HG03175 (cell line): ENCODE results near the gene GIGYF2.
"Not testable (repeated sequence)": the region's sequence is repeated elsewhere in the genome, so short reads cannot be mapped to it uniquely, and the experiment has no call there.

Experiments
- ATAC-seq: cut with Tn5 transposase; IDR thresholded peaks from one replicate; pipeline ENCODE4 v1.9.1; 2021; ENCODE audit warnings: mild to moderate bottlenecking, moderate library complexity; ENCODE audit not compliant: unreplicated experiment

The GIGYF2 gene

DNA sequence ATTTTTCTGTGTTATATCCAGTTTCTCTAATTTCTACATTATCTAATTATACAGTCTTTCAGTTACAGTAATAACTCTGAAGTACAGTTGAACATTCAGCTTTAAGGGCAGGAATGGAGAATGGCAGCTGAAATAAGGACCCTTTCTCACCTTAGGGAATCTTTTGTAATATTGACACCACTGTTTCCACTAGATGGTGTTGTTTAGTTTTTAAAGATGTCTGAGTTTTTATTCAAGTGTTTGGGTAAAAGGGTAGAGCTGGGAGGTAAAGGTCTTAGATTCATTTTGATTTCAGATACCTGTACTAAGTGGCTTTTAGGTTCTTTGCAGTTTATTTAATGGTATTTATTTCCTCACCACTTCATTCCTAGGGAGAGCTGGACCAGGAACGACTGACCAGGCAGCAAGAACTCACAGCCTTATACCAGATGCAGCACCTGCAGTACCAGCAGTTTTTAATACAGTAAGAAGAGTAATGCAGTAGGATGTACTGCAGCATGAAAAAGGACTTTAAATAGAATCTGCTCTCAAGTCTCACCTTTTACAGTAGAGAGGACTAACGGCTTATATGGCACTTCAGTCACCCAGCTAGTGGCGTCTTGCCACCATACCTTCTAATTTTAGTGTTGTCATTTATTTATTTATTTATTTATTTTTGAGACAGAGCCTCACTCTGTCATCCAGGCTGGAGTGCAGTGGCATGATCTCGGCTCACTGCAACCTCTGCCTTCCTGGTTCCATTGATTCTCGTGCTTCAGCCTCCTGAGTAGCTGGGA is 112.4 kb downstream of the GIGYF2 start:
- no peak for ATAC-seq

DNA sequence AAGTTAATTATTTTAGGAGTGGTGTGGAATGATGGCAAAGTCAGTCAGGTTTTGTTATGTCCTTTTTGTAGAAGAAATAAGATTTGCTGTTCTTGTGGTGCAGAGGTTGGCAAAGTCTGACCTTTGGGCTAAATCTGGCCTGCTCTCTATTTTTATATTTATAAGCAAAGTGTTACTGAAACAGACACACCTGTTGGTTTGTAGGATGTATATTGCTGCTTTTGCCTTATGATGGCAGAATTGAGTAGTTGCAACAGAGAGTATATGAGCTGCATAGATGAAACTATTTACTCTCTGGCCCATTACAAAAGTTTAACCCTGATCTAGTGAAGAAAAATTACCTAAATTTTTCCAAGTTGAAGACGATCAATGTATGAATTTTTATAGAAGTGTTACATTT is 113.3 kb downstream of the GIGYF2 start:
- ATAC-seq, result no peak

GRCh38 chr2:232815569-232815968 is 118.4 kb downstream of the GIGYF2 start:
- ATAC-seq, result no peak

- ATAC-seq, result no peak
Measured at GRCh38 chr2:232816657-232817056, 119.5 kb downstream of the GIGYF2 start.

GRCh38 chr2:232817756-232818155 is 120.6 kb downstream of the GIGYF2 start:
- ATAC-seq, result no peak

DNA sequence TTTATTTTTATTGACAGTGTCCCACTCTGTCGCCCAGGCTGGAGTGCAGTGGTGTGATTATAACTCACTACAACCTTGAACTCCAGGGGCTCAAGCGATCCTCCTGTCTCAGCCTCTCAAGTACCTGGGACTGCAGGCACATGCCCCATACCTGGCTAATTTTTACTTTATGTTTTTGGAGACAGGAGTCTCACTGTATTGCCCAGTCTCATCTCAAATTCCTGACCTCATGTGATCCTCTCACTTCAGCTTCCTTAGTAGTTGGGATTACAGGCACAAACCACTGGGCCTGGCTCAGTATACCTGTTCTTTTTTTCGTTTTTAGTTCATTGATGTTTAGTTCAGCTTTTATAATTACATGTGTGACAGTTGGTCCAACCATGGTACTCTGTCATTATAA is 132.9 kb downstream of the GIGYF2 start:
- no peak for ATAC-seq

GRCh38 chr2:232831496-232831895 is 134.4 kb downstream of the GIGYF2 start:
- ATAC-seq, result no peak

DNA sequence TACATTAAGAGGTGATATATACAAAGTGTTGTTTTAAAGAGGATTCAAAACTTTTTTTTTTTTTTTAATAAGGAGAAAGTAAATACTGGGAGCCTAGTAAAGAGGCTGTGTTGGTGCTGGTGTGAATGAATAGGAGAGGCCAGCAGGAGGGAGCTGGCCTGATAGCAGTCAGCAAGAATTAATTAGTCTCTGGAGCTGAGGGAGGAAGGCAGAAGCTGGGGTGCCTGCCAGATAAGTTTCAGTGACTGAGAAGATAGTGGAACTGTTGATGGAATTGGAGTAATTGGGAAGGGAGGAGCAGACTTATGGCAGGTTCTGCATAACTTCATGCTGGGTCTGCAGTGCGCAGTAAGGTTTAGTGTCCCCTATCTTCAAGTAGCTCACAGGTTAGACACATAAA is 136.7 kb downstream of the GIGYF2 start:
- no peak for ATAC-seq

DNA sequence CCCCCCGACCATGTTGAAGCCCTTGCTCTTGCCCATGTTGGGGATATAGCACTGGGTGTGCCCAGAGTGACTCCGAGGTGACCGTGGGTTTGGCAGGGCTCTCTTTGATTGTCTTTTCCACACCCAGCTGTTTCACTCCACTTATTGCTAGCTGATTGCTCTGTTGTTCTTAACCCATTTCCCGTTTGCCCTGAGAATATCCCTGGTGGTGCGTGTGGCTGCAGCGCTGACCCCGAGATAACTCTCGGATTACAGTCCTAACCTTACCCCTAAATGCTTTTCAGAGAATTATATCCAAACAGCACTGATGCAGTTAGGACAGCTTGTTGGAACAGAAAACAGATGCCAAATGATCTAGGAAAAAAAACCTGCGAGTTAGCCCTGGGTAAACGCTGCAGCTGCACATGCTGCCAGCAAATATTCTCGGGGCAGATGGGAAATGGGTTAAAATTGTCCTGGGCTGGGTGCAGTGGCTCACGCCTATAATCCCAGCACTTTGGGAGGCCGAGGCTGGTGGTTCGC is 138.6 kb downstream of the GIGYF2 start:
- no peak for ATAC-seq

DNA sequence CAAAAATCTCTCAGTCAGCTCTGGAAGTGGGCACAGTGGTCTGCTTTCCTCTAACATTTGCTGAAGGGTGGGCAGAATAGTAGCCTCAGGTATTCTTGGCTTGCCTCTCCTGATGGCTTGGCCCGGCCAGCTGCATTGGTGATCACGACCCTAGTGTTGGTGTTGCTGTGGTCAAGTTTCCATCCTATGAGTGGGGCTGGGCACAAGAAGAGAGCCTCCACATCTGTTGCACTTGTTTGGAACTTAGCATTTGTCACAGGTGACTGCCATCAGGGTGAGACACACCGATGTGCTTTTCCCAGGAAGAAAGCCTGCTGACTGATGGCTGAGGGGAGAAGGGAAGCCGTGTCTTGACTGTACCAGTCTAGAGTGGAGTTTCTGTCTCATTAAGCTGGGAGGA is 139.8 kb downstream of the GIGYF2 start:
- no peak for ATAC-seq

DNA sequence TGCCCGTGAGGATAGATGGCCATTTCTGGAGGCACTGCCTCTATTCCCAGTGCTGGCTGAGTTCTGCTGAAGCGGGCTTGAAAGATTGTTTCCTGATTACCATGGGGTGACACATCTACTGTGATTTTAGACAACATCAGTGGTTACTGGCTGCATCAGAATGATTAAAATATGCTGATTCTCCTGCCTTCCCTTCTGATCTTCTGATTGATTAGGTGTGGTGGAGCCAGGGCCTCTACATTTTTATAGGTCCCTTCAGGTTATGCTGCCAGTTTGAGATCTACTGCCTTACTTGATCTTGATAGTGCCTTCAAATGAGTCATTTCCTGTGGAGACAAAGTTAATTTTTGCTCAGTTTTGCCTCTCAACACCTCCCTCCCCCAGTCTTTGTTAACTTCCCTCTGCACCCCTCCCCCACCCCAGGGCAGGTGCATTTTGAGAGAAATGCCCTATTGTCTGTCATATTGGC is 141.3 kb downstream of the GIGYF2 start:
- peak; percentile 91 for ATAC-seq

DNA sequence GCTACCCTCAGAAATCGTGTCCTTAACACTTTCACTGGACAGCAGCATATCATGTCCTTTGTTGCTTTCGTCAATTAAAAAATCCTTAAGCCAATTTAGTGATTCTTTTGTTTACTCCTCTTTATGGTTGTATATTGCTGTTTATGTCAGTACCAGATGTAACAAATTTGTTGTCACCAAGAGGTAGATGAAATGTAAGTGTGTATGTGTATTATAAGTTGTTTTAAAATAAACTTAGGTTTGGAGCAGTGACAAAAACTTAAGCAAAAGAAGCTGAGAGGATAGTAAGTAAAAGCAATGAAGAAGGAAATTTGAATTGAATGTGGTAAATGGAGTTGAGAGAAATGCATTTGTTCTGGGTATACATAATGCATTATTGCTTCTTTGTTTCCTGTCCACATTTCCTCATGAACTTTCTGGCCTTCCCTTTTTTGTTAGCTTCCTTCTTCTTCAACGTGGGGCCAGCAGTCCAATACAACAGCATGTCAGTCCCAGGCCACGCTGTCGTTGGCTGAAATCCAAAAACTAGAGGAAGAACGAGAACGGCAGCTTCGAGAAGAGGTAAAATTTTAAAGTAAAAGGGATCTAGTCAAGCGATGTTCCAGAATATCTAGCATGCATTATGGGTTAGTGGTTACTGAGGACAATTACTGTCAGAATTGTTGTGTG is 142.4 kb downstream of the GIGYF2 start:
- ATAC-seq, result no peak

DNA sequence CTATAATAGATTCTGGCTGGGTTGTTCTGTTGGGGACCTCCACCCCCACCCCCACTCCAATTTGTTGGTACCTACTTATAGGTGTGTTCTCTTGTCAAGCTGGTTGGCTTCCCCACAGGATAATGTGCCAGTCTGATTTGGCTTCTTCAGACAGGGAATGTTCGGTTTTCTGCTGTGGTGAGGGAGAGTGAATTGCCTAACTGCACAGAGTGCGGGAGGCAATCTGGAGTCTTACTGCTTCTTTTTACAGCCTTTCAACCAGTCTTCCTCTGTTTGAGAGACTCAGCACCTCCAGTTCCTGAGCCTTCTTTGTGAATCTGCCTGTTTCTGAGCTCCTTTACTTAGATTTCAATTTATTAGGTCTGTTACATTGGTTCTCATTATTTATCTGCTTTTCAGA is 145.6 kb downstream of the GIGYF2 start:
- ATAC-seq, result no peak

- ATAC-seq, result no peak
Measured at GRCh38 chr2:232843834-232844233, 146.7 kb downstream of the GIGYF2 start.

DNA sequence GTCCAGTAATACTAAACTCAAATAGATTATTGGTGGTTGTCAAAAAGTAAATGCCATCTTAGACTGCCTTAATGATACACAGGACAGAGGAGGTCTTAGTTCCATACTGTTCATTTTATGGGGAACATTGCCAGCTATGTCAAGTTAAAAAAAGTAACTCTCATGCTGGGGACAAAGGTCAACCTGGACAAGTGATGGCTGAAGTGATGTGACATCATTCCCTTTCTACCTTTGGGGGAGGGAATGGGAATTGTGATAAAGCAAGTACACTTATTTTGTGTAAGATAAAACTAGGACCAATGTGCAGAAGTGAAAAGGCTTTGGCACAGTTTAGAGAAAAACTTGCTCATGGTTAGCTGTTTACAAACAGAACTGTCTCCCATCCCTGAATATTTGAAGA is 148.9 kb downstream of the GIGYF2 start:
- no peak for ATAC-seq

GRCh38 chr2:232850039-232850438 is 152.9 kb downstream of the GIGYF2 start:
- ATAC-seq, result no peak

GRCh38 chr2:232852081-232852480 is 154.9 kb downstream of the GIGYF2 start:
- not testable (repeated sequence) for ATAC-seq

DNA sequence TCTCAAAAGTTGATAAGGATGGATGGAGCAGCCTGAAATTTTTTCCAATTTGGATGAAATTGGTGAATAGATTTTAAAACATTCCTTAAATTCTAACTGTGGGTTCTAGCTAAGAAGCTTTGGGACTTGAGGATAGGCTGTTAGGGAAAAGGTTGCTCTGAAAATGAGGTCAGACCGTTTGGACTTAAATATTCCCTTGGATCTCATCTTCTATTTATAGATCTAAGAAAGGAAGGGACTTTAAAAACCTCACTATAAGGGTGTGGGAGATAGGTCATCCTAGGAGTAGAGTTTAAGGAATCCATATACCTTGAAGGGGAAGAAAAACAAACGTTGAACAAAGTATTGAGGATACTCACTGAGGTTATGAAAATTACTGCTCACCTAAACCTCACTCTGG is 155.5 kb downstream of the GIGYF2 start:
- no peak for ATAC-seq

GRCh38 chr2:232854082-232854481 is 157.0 kb downstream of the GIGYF2 start:
- no peak for ATAC-seq

- ATAC-seq, result no peak
Measured at GRCh38 chr2:232857158-232857563, 160.0 kb downstream of the GIGYF2 start.

GRCh38 chr2:232859385-232859916 is 162.3 kb downstream of the GIGYF2 start:
- ATAC-seq, result no peak
